Mucosa of rectum (tissue), 2 donors: ENCODE data around the gene RIC1.
"Not testable (repeated sequence)": the region's sequence is repeated elsewhere in the genome, so short reads cannot be mapped to it uniquely, and the experiment has no call there.

ENCODE experiments used
- H3K27ac ChIP-seq, 2 donors: one replicate each; pipeline ENCODE4 v1.7.0; 2013; ENCODE audit warnings: inconsistent platforms in 2 of 2, low read depth in 2 of 2, low read length in 2 of 2
- H3K27me3 ChIP-seq, 2 donors: one replicate each; pipeline ENCODE4 v1.7.0; 2013; ENCODE audit warnings: low read length in 2 of 2; ENCODE audit not compliant: control insufficient read depth in 2 of 2, insufficient read depth in 2 of 2
- H3K36me3 ChIP-seq, 2 donors: one replicate each; pipeline ENCODE4 v1.7.0; 2013; ENCODE audit warnings: low read length in 2 of 2; ENCODE audit not compliant: control insufficient read depth in 2 of 2, insufficient read depth in 2 of 2
- H3K4me1 ChIP-seq, 2 donors: one replicate each; pipeline ENCODE4 v1.7.0; 2013; ENCODE audit warnings: low read length in 2 of 2, mild to moderate bottlenecking in 1 of 2; ENCODE audit not compliant: control insufficient read depth in 2 of 2, insufficient read depth in 2 of 2
- H3K4me3 ChIP-seq, 2 donors: one replicate each; pipeline ENCODE4 v1.7.0; 2013; ENCODE audit warnings: low read length in 2 of 2
- H3K9ac ChIP-seq, 2 donors: one replicate each; pipeline ENCODE4 v1.7.0; 2013; ENCODE audit warnings: low read length in 2 of 2, low read depth in 1 of 2, mild to moderate bottlenecking in 1 of 2
- H3K9me3 ChIP-seq, 2 donors: one replicate each; pipeline ENCODE4 v1.7.0; 2013; ENCODE audit warnings: low read length in 2 of 2; ENCODE audit not compliant: control insufficient read depth in 2 of 2
- donor health status: healthy.
- donor health status: Normal muscosa, but diverticular disease.

Gene RIC1

GRCh38 chr9:5621327-5621726 lies 7.6 kb upstream of the RIC1 start:
- H3K36me3 ChIP-seq, result no peaks in the 10 kb centered on the region
- H3K9ac ChIP-seq, result no peak overlapping the region
- H3K4me1 ChIP-seq, result no peaks in the 10 kb centered on the region
- H3K27ac ChIP-seq, result no peak overlapping the region
- no peak overlapping the region for H3K4me3 ChIP-seq
- no peaks in the 10 kb centered on the region for H3K9me3 ChIP-seq
- H3K27me3 ChIP-seq, result no peaks in the 10 kb centered on the region

- Histone ChIP-seq H3K9me3 (no peaks in the 10 kb centered on the region), H3K27ac (no peak overlapping the region), H3K27me3 (no peaks in the 10 kb centered on the region), H3K4me1 (peaks cover 3 to 4% of the 10 kb centered on the region in 2 donors), H3K9ac (no peak overlapping the region), H3K36me3 (no peaks in the 10 kb centered on the region), H3K4me3 (no peak overlapping the region)
These were observed 6.9 kb upstream of the RIC1 start for GRCh38 chr9:5622016-5622415.

- H3K27ac ChIP-seq, result no peak overlapping the region
- H3K36me3 ChIP-seq, result no peaks in the 10 kb centered on the region
- no peak overlapping the region for H3K9ac ChIP-seq
- H3K4me1 ChIP-seq, result peaks cover 8 to 16% of the 10 kb centered on the region in 2 donors
- no peaks in the 10 kb centered on the region for H3K27me3 ChIP-seq
- H3K9me3 ChIP-seq, result no peaks in the 10 kb centered on the region
- H3K4me3 ChIP-seq, result no peak overlapping the region
These were observed 4.3 kb upstream of the RIC1 start for GRCh38 chr9:5624655-5625054.

DNA sequence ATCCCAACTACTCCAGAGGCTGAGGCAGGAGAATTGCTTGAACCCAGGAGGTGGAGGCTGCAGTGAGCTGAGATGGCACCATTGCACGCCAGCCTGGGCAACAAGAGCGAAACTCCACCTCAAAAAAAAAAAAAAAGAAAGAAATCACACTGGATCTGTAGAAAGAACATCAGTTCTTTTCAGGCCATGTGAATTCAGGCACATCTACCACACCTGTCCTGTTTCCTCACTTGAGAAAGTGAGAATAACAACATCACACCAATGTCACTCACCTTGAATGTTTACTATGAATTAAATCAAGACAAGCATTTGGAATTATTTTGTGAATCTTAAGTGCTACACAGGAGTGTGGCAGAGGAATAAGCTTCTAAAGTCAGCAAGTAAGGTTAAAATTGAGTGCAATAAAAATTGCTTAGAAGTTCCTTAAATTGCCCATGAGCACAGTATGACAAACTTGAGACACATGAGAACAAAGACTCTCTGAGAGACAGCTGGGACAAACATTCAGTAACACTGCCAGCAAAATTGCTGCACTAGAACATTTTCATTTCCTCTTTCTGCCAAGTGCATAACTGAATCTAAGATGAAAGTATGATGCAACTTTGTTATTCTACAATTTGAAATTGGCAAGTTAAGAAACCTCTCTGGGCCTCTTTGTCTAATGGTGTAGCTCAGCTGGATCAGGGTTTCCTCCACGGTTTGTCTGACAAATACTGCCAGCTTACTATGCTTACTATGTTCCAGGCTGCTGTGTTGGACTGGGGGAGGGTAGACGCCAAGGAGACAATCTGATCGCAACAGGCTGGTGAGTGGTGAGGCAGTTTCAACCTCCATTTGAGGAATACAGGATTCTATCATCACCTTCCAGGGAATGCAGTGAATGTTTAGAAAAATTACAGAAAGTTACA lies 1.9 kb upstream of the RIC1 start:
- H3K4me1 ChIP-seq, result peaks cover 18 to 19% of the 10 kb centered on the region in 2 donors
- peak overlapping the region; percentile 4 to 93 for H3K9ac ChIP-seq
- no peaks in the 10 kb centered on the region for H3K36me3 ChIP-seq
- H3K9me3 ChIP-seq, result no peaks in the 10 kb centered on the region
- peak overlapping the region; percentile 85 to 90 for H3K4me3 ChIP-seq
- H3K27me3 ChIP-seq, result no peaks in the 10 kb centered on the region
- H3K27ac ChIP-seq, result peak overlapping the region; percentile 95 to 96

DNA sequence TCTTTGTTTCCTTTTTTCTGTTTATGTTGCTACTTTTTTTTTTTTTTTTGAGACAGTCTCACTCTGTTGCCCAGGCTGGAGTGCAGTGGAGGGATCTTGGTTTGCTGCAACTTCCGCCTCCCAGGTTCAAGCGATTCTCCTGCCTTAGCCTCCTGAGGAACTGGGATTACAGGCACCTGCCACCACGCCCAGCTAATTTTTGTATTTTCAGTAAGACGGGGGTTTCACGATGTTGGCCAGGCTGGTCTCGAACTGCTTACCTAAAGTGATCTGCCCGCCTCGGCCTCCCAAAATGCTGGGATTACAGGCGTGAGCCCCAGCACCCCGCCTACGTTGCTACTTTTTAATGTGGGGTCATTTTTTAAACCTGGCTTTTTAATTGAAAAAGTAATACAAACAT lies 1.2 kb upstream of the RIC1 start:
- Histone ChIP-seq H3K4me1 (peaks cover 18 to 19% of the 10 kb centered on the region in 2 donors), H3K9ac (peak overlapping the region; percentile 80 to 93)

DNA sequence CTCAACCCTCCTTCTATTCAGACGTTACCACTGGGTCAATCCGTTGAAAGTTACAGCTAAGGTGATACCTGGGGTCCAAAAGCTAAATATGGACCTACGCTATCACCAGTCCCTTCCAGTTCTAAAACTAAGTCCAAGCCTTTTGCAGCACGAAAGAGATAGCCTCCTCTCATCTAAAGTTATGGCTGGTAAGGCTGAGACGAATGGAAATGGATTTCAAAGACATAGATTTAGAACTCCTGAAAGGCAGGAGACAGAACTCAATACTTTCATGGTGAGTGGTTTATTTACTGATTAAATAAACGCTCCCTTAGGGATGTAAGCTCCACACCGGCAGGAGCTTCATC lies 751 bp upstream of the RIC1 start:
- no peaks in the 10 kb centered on the region for H3K27me3 ChIP-seq
- peak overlapping the region; percentile 95 to 96 for H3K27ac ChIP-seq
- peak overlapping the region; percentile 85 to 90 for H3K4me3 ChIP-seq
- peaks cover 18 to 22% of the 10 kb centered on the region in 2 donors for H3K4me1 ChIP-seq
- H3K36me3 ChIP-seq, result no peaks in the 10 kb centered on the region
- H3K9ac ChIP-seq, result peak overlapping the region; percentile 80 to 93
- H3K9me3 ChIP-seq, result no peaks in the 10 kb centered on the region

More for the DNA sequence above, 1.2 kb upstream of the RIC1 start:
- Histone ChIP-seq H3K4me3 (peak overlapping the region; percentile 85 to 90), H3K27ac (peak overlapping the region; percentile 95 to 96)
- not testable (repeated sequence) for H3K9me3 ChIP-seq, H3K36me3 ChIP-seq, H3K27me3 ChIP-seq

DNA sequence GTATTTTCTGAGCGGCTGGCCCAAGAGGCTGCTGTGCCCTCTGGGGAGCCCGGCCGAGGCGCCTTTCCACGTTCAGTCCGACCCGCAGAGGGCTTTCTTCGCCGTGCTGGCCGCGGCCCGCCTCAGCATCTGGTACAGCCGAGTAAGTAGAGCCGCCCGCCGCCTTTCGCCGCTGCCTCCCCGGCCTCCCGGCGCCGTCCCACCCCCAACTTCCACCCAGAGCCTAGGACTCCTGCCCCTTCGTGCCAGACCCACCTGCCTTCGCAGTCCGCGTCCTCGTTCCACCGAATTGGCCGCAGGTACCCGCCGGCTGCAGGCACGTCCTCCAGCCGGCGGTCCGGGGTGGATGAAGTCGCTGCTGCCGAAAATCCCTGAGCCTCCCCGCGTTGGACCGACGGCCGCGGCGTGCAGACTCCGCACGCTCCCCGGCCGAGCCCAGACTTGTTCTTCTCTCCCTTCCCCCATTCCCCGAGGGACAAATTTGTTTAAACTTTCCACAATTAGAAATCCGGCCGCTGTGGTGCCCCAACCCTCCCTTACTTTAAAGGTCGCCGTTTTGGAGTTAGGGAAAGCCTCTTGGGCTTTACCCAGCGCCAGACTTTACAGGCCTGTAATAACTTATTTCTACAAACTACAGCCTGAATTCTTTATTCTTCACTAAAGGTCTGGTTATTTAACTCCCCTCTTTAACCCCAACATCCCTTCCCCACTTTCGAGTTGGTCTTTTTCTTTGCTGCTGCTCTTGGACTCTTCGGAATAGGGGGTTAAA lies 589 bp downstream of the RIC1 start:
- Histone ChIP-seq H3K9ac (peak overlapping the region; percentile 88 to 93), H3K4me3 (peak overlapping the region; percentile 90 to 91), H3K4me1 (peaks cover 18 to 27% of the 10 kb centered on the region in 2 donors), H3K27ac (peak overlapping the region; percentile 95 to 96), H3K27me3 (no peaks in the 10 kb centered on the region), H3K36me3 (no peaks in the 10 kb centered on the region), H3K9me3 (no peaks in the 10 kb centered on the region)

DNA sequence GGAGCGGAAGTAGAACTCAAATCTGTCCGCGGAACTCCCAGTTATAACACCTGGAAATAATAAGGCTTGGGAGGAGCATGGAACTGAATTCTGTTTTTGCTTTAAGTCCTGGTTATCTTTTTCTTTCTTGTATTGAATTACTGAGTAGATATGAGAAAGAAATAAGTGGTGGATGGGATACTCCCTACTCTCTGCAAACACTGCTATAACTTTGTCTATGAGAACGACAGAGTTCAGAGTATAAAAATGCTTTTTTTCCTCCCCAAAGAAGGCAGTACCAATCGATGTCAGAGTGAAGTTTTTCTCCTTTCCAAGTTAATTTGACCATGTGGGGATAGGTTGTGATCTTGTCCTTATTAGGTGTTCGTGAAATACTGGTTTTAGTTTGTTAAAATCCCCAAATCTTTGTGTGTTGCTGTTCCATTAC lies 1.2 kb downstream of the RIC1 start:
- H3K4me3 ChIP-seq, result peak overlapping the region; percentile 90 to 91
- no peaks in the 10 kb centered on the region for H3K27me3 ChIP-seq
- H3K4me1 ChIP-seq, result peaks cover 18 to 27% of the 10 kb centered on the region in 2 donors
- H3K9ac ChIP-seq, result peak overlapping the region; percentile 88 to 93
- no peaks in the 10 kb centered on the region for H3K9me3 ChIP-seq
- peak overlapping the region; percentile 95 to 96 for H3K27ac ChIP-seq
- no peaks in the 10 kb centered on the region for H3K36me3 ChIP-seq

- Histone ChIP-seq H3K9ac (no peak overlapping the region), H3K27ac (no peak overlapping the region), H3K27me3 (no peaks in the 10 kb centered on the region), H3K9me3 (peaks cover 0 to 6% of the 10 kb centered on the region in 2 donors), H3K36me3 (no peaks in the 10 kb centered on the region), H3K4me1 (peaks cover 18 to 27% of the 10 kb centered on the region in 2 donors), H3K4me3 (peak overlapping the region in 1 of 2 donors; percentile 4)
These were observed 2.1 kb downstream of the RIC1 start for GRCh38 chr9:5631026-5631425.

DNA sequence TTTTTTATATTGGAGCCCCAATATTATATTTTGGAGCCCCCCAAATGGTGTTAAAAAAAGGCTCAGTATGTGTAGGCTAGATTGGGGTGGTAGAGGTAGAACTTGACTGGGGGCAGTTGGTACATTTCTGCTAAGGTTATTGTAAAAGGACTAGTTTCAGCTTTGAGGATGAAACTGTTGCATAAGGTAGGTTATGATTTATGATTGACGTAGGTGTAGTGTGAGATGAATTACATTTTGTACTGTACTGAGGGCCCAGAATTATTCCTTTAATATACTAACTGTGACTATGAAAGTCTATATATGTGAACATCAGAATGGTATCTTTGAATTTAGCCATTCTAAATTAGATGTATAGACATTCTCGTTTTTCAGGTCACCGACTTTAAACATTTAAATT lies 3.6 kb downstream of the RIC1 start:
- no peaks in the 10 kb centered on the region for H3K36me3 ChIP-seq

More for the DNA sequence above, 3.6 kb downstream of the RIC1 start:
- H3K9me3 ChIP-seq, result peaks cover 0 to 6% of the 10 kb centered on the region in 2 donors
- H3K4me1 ChIP-seq, result peaks cover 10 to 17% of the 10 kb centered on the region in 2 donors
- H3K27me3 ChIP-seq, result no peaks in the 10 kb centered on the region
- no peak overlapping the region for H3K27ac ChIP-seq
- H3K9ac ChIP-seq, result no peak overlapping the region
- no peak overlapping the region for H3K4me3 ChIP-seq
